K562 (cell line): ENCODE results near the gene CITED2. TPM values are rescaled to one million over a fixed set of nuclear protein-coding genes. Genes with fewer than 3 reads are reported as not detected.
A peak's percentile ranks its signal among the peaks of the same experiment; 100 is the strongest.

Experiments used
- COPS2 ChIP-seq: fragments of 450-650 bp; conservative IDR thresholded peaks from 2 replicates; pipeline ENCODE4 v1.6.1; 2016; ENCODE audit warnings: mild to moderate bottlenecking, moderate library complexity
- E2F3 ChIP-seq: fragments of 250-450 bp; sonication (Bioruptor Pico); IDR thresholded peaks from 2 replicates; pipeline ENCODE4 v1.4.0; 2020; ENCODE audit warnings: mild to moderate bottlenecking
- ETV1 ChIP-seq: fragments of 450-650 bp; conservative IDR thresholded peaks from 2 replicates; pipeline ENCODE4 v1.6.1; 2016; ENCODE audit warnings: missing genetic modification characterization, control low read depth, low read depth, missing compliant biosample characterization
- FOXK1 ChIP-seq: sonication (generic); formaldehyde crosslinking; IDR thresholded peaks from 2 replicates; pipeline ENCODE4 v1.8.0; 2022; ENCODE audit warnings: missing genetic modification reagents, mild to moderate bottlenecking, borderline replicate concordance
- HLTF ChIP-seq: fragments of 450-650 bp; IDR thresholded peaks from 2 replicates; pipeline ENCODE4 v1.6.1; 2016
- NFE2L1 ChIP-seq: fragments of 450-650 bp; IDR thresholded peaks from 2 replicates; pipeline ENCODE4 v1.6.1; 2016; ENCODE audit warnings: missing genetic modification characterization, low read depth, mild to moderate bottlenecking, missing compliant biosample characterization, moderate library complexity, borderline replicate concordance
- NUFIP1 ChIP-seq: fragments of 450-650 bp; IDR thresholded peaks from 2 replicates; pipeline ENCODE4 v1.6.1; 2018; ENCODE audit not compliant: partially characterized antibody
- SETDB1 ChIP-seq: IDR thresholded peaks from one replicate; pipeline ENCODE4 v1.6.1; 2012; ENCODE audit warnings: low read length, control low read depth, inconsistent platforms
- SNRNP70 ChIP-seq: fragments of 200-400 bp; formaldehyde crosslinking; optimal IDR thresholded peaks from 2 replicates; pipeline ENCODE3; 2017; ENCODE audit warnings: low read depth, low read length
- ZBTB7A ChIP-seq: IDR thresholded peaks from 2 replicates; pipeline ENCODE4 v1.6.1; 2011; ENCODE audit warnings: low read depth, mild to moderate bottlenecking, low read length, moderate library complexity, borderline replicate concordance; ENCODE audit not compliant: control insufficient read depth
- ZC3H11A ChIP-seq: IDR thresholded peaks from 2 replicates; pipeline ENCODE4 v1.6.1; 2012; ENCODE audit warnings: low read depth, low read length, improper control_type of control experiment
- ZKSCAN3 ChIP-seq: fragments of 250-450 bp; sonication (Bioruptor Pico); IDR thresholded peaks from 2 replicates; pipeline ENCODE4 v1.4.0; 2020
- ZNF766 ChIP-seq: fragments of 200-800 bp; sonication (Bioruptor generic); conservative IDR thresholded peaks from 2 replicates; pipeline ENCODE4 v1.6.1; 2016; ENCODE audit warnings: missing genetic modification characterization, missing compliant biosample characterization
- polyA plus RNA-seq, 8 experiments: library from polyadenylated mRNA; depleted of rRNA in 4 of 8; stranded (reverse) in 5 of 8; unstranded in 3 of 8; fragments of >200 nt; fragmentation: Nextera tagmentation in 2 of 8; fragmentation: Illumina TruSeq in 1 of 8; extraction: Ambion mirVana in 2 of 8; extraction: Trizol in 1 of 8; gene quantifications; 2 replicates each; pipeline versions ENCODE4 v1.2.1 to v1.2.3, GENCODE V29; 2011 to 2014; ENCODE audit warnings: inconsistent platforms in 1 of 8, missing spikeins in 1 of 8
- total RNA-seq, 7 experiments: library from RNA; depleted of rRNA in 6 of 7; stranded (reverse); fragments of >200 nt in 6 of 7; fragmentation: Illumina TruSeq in 2 of 7; extraction: Trizol in 2 of 7; gene quantifications; 2 replicates each; pipeline versions ENCODE4 v1.2.1 to v1.2.3, GENCODE V29; 2011 to 2021; ENCODE audit warnings: low replicate concordance in 1 of 7
- TF ChIP-seq, protein P1 (sequence below): fragments of 250-450 bp; sonication (Bioruptor Pico); IDR thresholded peaks from 2 replicates; pipeline ENCODE4 v1.4.0; 2020; ENCODE audit warnings: borderline replicate concordance
- TF ChIP-seq, protein P2 (sequence below), 2 experiments: fragments of 450-650 bp in 1 of 2; sonication (generic) in 1 of 2; formaldehyde crosslinking in 1 of 2; IDR thresholded peaks in 1 of 2; conservative IDR thresholded peaks in 1 of 2; 2 replicates each; pipeline versions ENCODE4 v1.6.1 to v1.8.1; 2016 to 2023; ENCODE audit warnings: mild to moderate bottlenecking in 2 of 2, moderate library complexity in 2 of 2, inconsistent platforms in 1 of 2, missing genetic modification reagents in 1 of 2
- TF ChIP-seq, protein P3 (sequence below): fragments of 250-450 bp; sonication (Bioruptor Pico); IDR thresholded peaks from 2 replicates; pipeline ENCODE4 v1.9.0; 2021; ENCODE audit warnings: mild to moderate bottlenecking
- TF ChIP-seq, protein P4 (sequence below): fragments of 450-650 bp; IDR thresholded peaks from 2 replicates; pipeline ENCODE4 v1.7.0; 2016; ENCODE audit warnings: borderline replicate concordance
- TF ChIP-seq, protein P5 (sequence below): fragments of 250-450 bp; sonication (Bioruptor Pico); IDR thresholded peaks from 2 replicates; pipeline ENCODE4 v1.8.0; 2021; ENCODE audit warnings: moderate library complexity, mild to moderate bottlenecking, inconsistent platforms

CITED2 gene
- total and polyA plus RNA-seq, 9 of the 15 experiments (the other 6 are each of a cell fraction or from before 2014, with no cell fraction given): 0.21 to 86.1 (median 17.5) TPM

DNA sequence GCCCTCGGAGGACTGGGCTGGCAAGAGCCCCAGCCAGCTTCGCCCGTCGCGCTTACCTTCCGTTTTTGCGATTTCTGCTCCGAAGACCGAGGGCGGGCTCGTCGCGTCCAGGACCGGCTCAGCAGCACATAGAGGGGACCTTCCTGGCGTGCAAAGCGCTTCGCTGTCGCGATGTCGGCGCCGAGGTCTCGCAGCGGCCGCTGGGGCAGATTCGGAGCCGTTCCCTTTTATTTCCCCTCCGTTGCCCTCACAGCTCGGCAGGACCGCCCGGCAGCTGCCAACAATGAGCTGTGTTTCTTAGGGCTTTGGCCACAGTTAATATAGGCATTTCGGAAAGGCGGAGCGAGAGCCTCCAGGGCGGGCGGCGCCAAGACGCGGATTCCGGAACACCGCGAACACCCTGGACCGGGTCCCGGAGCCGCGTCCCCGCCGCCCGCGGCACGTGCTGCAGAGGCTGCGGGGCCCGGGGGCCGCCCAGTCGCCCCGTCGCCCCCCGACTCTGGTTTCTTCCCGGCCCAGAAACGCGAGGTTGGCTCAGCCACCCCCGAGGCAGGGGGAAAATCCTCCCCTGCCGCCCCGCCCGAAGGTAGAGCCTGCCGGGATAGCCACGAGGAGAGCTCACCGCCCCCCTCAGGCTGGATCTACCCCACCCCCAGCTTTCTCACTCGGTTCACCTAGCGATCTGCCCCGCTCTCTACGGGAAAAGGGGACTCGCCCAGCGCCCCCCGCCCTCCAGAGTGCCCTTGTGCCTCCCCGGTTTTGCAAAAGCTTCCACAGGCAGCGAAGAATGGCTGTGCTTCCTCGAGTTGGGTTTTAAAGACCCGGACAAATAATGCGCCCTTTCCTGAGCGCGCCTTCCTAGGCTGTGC is at the start of gene CITED2 (continued):
- TF ChIP-seq, protein P1, sequence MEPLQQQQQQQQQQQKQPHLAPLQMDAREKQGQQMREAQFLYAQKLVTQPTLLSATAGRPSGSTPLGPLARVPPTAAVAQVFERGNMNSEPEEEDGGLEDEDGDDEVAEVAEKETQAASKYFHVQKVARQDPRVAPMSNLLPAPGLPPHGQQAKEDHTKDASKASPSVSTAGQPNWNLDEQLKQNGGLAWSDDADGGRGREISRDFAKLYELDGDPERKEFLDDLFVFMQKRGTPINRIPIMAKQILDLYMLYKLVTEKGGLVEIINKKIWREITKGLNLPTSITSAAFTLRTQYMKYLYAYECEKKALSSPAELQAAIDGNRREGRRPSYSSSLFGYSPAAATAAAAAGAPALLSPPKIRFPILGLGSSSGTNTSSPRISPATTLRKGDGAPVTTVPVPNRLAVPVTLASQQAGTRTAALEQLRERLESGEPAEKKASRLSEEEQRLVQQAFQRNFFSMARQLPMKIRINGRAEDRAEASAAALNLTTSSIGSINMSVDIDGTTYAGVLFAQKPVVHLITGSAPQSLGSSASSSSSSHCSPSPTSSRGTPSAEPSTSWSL: no peak
- TF ChIP-seq NUFIP1 (peak; percentile 56), ZC3H11A (no peak), ZNF766 (CRISPR knock-in tag) (peak; percentile 96), SETDB1 (no peak), FOXK1 (CRISPR knock-in tag) (peak; percentile 83; the same call in 1 of the 2 replicates), ZBTB7A (peak; percentile 83; the same call in 1 of the 2 replicates), E2F3 (CRISPR knock-in tag) (peak; percentile 38; the same call in 1 of the 2 replicates), ETV1 (tag) (no peak), HLTF (peak; percentile 53; the same call in 1 of the 2 replicates), NFE2L1 (tag) (no peak), SNRNP70 (no peak), COPS2 (no peak), ZKSCAN3 (CRISPR knock-in tag) (no peak)
- TF ChIP-seq, protein P2, sequence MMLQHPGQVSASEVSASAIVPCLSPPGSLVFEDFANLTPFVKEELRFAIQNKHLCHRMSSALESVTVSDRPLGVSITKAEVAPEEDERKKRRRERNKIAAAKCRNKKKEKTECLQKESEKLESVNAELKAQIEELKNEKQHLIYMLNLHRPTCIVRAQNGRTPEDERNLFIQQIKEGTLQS (IDR thresholded peaks at IDR 0.05): no peak
- TF ChIP-seq, protein P2 (CRISPR knock-in tag; conservative IDR thresholded peaks at IDR 0.05): peak; percentile 80
- TF ChIP-seq, protein P3, sequence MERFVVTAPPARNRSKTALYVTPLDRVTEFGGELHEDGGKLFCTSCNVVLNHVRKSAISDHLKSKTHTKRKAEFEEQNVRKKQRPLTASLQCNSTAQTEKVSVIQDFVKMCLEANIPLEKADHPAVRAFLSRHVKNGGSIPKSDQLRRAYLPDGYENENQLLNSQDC (CRISPR knock-in tag): peak; percentile 92; the same call in 1 of the 2 replicates
- TF ChIP-seq, protein P4, sequence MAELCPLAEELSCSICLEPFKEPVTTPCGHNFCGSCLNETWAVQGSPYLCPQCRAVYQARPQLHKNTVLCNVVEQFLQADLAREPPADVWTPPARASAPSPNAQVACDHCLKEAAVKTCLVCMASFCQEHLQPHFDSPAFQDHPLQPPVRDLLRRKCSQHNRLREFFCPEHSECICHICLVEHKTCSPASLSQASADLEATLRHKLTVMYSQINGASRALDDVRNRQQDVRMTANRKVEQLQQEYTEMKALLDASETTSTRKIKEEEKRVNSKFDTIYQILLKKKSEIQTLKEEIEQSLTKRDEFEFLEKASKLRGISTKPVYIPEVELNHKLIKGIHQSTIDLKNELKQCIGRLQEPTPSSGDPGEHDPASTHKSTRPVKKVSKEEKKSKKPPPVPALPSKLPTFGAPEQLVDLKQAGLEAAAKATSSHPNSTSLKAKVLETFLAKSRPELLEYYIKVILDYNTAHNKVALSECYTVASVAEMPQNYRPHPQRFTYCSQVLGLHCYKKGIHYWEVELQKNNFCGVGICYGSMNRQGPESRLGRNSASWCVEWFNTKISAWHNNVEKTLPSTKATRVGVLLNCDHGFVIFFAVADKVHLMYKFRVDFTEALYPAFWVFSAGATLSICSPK: no peak
- TF ChIP-seq, protein P5, sequence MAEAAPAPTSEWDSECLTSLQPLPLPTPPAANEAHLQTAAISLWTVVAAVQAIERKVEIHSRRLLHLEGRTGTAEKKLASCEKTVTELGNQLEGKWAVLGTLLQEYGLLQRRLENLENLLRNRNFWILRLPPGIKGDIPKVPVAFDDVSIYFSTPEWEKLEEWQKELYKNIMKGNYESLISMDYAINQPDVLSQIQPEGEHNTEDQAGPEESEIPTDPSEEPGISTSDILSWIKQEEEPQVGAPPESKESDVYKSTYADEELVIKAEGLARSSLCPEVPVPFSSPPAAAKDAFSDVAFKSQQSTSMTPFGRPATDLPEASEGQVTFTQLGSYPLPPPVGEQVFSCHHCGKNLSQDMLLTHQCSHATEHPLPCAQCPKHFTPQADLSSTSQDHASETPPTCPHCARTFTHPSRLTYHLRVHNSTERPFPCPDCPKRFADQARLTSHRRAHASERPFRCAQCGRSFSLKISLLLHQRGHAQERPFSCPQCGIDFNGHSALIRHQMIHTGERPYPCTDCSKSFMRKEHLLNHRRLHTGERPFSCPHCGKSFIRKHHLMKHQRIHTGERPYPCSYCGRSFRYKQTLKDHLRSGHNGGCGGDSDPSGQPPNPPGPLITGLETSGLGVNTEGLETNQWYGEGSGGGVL (CRISPR knock-in tag): no peak
